B cell (primary cell): ENCODE data around the gene PHACTR1. TPM values are rescaled to one million over a fixed set of nuclear protein-coding genes. Genes with fewer than 3 reads are reported as not detected.

Experiments used
- ATAC-seq: fragments of 200-7000 bp; cut with Tn5 transposase; one replicate; pipeline ENCODE4 v1.10.0; 2021; ENCODE audit warnings: low read depth, mild to moderate bottlenecking, moderate number of reproducible peaks, moderate library complexity
- CTCF ChIA-PET: fragments of 350-600 bp; sonication (Branson Sonifier 250); formaldehyde crosslinking; loops from one replicate; lab custom pipeline; 2021; ENCODE audit warnings: antibody characterized with exemption, inconsistent platforms; lab: Charles Lee
- POLR2A ChIA-PET: fragments of 350-600 bp; sonication (Branson Sonifier 250); formaldehyde crosslinking; loops from one replicate; lab custom pipeline; 2021; ENCODE audit warnings: antibody characterized with exemption; lab: Charles Lee
- DNase-seq: peaks from one replicate; pipeline ENCODE4 v3.0.0; 2013
- H2AFZ ChIP-seq: 2 replicates; pipeline ENCODE4 v1.6.1; 2012; ENCODE audit warnings: mild to moderate bottlenecking, low read depth, low read length; ENCODE audit not compliant: insufficient read depth, poor library complexity, severe bottlenecking
- H3K27ac ChIP-seq, 2 donors: 1 replicate in 1 of 2; 2 replicates in 1 of 2; pipeline ENCODE4 v1.5.1; 2012 to 2013; ENCODE audit warnings: low read length in 2 of 2, mild to moderate bottlenecking in 2 of 2, moderate library complexity in 1 of 2
- H3K27me3 ChIP-seq, 4 experiments: fragments of 200-600 bp in 1 of 4; sonication (generic) in 1 of 4; replicated peaks in 1 of 4; 1 replicate in 2 of 4; 2 replicates in 2 of 4; pipeline versions ENCODE4 v1.6.1 to v1.7.0; 2013 to 2016; ENCODE audit warnings: low read length in 3 of 4, mild to moderate bottlenecking in 2 of 4, mixed read lengths in 1 of 4, moderate library complexity in 1 of 4; ENCODE audit not compliant: insufficient read depth in 4 of 4, control insufficient read depth in 3 of 4; ENCODE audit errors: control extremely low read depth in 1 of 4
- H3K36me3 ChIP-seq, 2 experiments: replicated peaks in 1 of 2; 1 replicate in 1 of 2; 2 replicates in 1 of 2; pipeline versions ENCODE4 v1.6.1 to v1.7.1; 2013; ENCODE audit warnings: low read length in 1 of 2; ENCODE audit not compliant: insufficient read depth in 2 of 2, control insufficient read depth in 1 of 2; ENCODE audit errors: control extremely low read depth in 1 of 2, extremely low read depth in 1 of 2
- H3K4me1 ChIP-seq, 2 donors: fragments of 200-600 bp in 1 of 2; sonication (generic) in 1 of 2; 1 replicate in 1 of 2; 2 replicates in 1 of 2; pipeline versions ENCODE4 v1.5.1 to v1.6.1; 2013 to 2017; ENCODE audit warnings: low read length in 2 of 2; ENCODE audit not compliant: control insufficient read depth in 2 of 2, insufficient read depth in 2 of 2
- H3K4me2 ChIP-seq: replicated peaks from 2 replicates; pipeline ENCODE3; 2012; ENCODE audit warnings: mild to moderate bottlenecking, low read depth, low read length; ENCODE audit not compliant: poor library complexity, severe bottlenecking
- H3K4me3 ChIP-seq, 5 experiments: fragments of 200-600 bp in 1 of 5; sonication (generic) in 1 of 5; 1 replicate in 3 of 5; 2 replicates in 2 of 5; pipeline versions ENCODE4 v1.5.1 to v1.7.0; 2011 to 2016; ENCODE audit warnings: low read length in 4 of 5, mild to moderate bottlenecking in 4 of 5, low read depth in 2 of 5, control low read depth in 1 of 5, moderate library complexity in 1 of 5; ENCODE audit not compliant: insufficient read depth in 1 of 5; ENCODE audit errors: control extremely low read depth in 1 of 5, extremely low read depth in 1 of 5
- H3K79me2 ChIP-seq: fragments of 200-600 bp; sonication (generic); one replicate; pipeline ENCODE4 v1.6.0; 2016; ENCODE audit warnings: low read length; ENCODE audit not compliant: control insufficient read depth, insufficient read depth
- H3K9ac ChIP-seq: fragments of 200-600 bp; sonication (generic); 2 replicates; pipeline ENCODE4 v1.6.1; 2017; ENCODE audit warnings: mild to moderate bottlenecking, low read length, moderate library complexity
- H3K9me3 ChIP-seq, 3 donors: one replicate each; pipeline versions ENCODE4 v1.6.1 to v1.7.1; 2013; ENCODE audit warnings: low read length in 2 of 3; ENCODE audit not compliant: control insufficient read depth in 2 of 3, insufficient read depth in 1 of 3; ENCODE audit errors: control extremely low read depth in 1 of 3
- H4K20me1 ChIP-seq: 2 replicates; pipeline ENCODE4 v1.6.0; 2012; ENCODE audit warnings: mild to moderate bottlenecking, low read length; ENCODE audit not compliant: insufficient read depth, control insufficient read depth, poor library complexity, severe bottlenecking
- H3K27ac Mint-ChIP-seq: one replicate; pipeline ENCODE4 v1.8.0; 2021; ENCODE audit warnings: mixed read lengths
- H3K27me3 Mint-ChIP-seq: one replicate; pipeline ENCODE4 v1.8.0; 2021; ENCODE audit warnings: mixed read lengths
- H3K4me1 Mint-ChIP-seq: one replicate; pipeline ENCODE4 v1.8.0; 2021; ENCODE audit warnings: mixed read lengths
- H3K4me3 Mint-ChIP-seq: one replicate; pipeline ENCODE4 v1.8.0; 2021; ENCODE audit warnings: mixed read lengths
- H3K9me3 Mint-ChIP-seq: one replicate; pipeline ENCODE4 v1.8.0; 2022; ENCODE audit warnings: mixed read lengths; ENCODE audit not compliant: insufficient read depth
- CTCF ChIP-seq: fragments of 200-600 bp; IDR thresholded peaks from one replicate; pipeline ENCODE4 v1.8.0; 2022; ENCODE audit warnings: antibody characterized with exemption, mild to moderate bottlenecking
- EZH2 ChIP-seq: IDR thresholded peaks from 2 replicates; pipeline ENCODE4 v1.6.1; 2012; ENCODE audit warnings: borderline replicate concordance, low read depth, mild to moderate bottlenecking, moderate library complexity, low read length; ENCODE audit not compliant: insufficient read depth, poor library complexity, severe bottlenecking
- WGBS: methylation state at CpG from one replicate; pipeline ENCODE4 v1.1.5; 2013; ENCODE audit warnings: missing lambda C conversion rate; ENCODE audit not compliant: insufficient coverage; 5-methylcytosine and 5-hydroxymethylcytosine counted together
- intact Hi-C: fragments of 100-400 bp; cut with micrococcal nuclease; formaldehyde crosslinking; loops from one replicate; pipeline ENCODE4 v1.10.0; 2022
- polyA plus RNA-seq: library from polyadenylated mRNA; depleted of rRNA; stranded (reverse); fragments of >200 nt; gene quantifications from 2 replicates; pipeline ENCODE4 v1.2.3, GENCODE V29; 2012
- total RNA-seq, 2 donors: library from RNA; stranded (reverse); fragments of 120-200 nt in 1 of 2; gene quantifications; 1 replicate in 1 of 2; 2 replicates in 1 of 2; pipeline versions ENCODE4 v1.2.3 to v1.2.4, GENCODE V29; 2013 to 2022

The PHACTR1 gene
- total and polyA plus RNA-seq, 2 donors (not counting 1 experiment from before 2014, with no cell fraction given), result 30.2 to 129 TPM

- H4K20me1 ChIP-seq, result no peaks in the 10 kb centered on the region
- H3K27ac Mint-ChIP-seq, result no peak overlapping the region
- no peak overlapping the region for H3K27ac ChIP-seq
- H3K36me3 ChIP-seq, result no peaks in the 10 kb centered on the region
- ChIA-PET POLR2A (no interaction called here), CTCF (no interaction called here)
- no peak overlapping the region for H3K4me3 Mint-ChIP-seq
- peaks cover 14% of the 10 kb centered on the region for H3K27me3 Mint-ChIP-seq
- 100% methylated on average over 2 of the region's 5 CpGs for WGBS
- no peak overlapping the region for H3K4me3 ChIP-seq
- H3K79me2 ChIP-seq, result no peaks in the 10 kb centered on the region
- no peak overlapping the region for H3K9ac ChIP-seq
- TF ChIP-seq CTCF (no peak), EZH2 (no peak)
- no peak overlapping the region for H2AFZ ChIP-seq
- no peaks in the 10 kb centered on the region for H3K9me3 ChIP-seq
- no peak overlapping the region for H3K4me2 ChIP-seq
- no peaks in the 10 kb centered on the region for H3K9me3 Mint-ChIP-seq
- ATAC-seq (no peak), DNase-seq (no peak)
- intact Hi-C loops, result no loop called here
- no peaks in the 10 kb centered on the region for H3K4me1 ChIP-seq
- H3K4me1 Mint-ChIP-seq, result peaks cover 2% of the 10 kb centered on the region
- H3K27me3 ChIP-seq, result peaks cover 0 to under 1% (median 0%) of the 10 kb centered on the region in 4 experiments
These were observed 234.4 kb downstream of the PHACTR1 start for GRCh38 chr6:12950976-12951375.

- Histone ChIP-seq H2AFZ (no peak overlapping the region), H3K9me3 (no peaks in the 10 kb centered on the region), H3K27ac (no peak overlapping the region), H3K27me3 (peaks cover 0 to 5% (median 1%) of the 10 kb centered on the region in 4 experiments), H3K36me3 (no peaks in the 10 kb centered on the region), H3K79me2 (no peaks in the 10 kb centered on the region), H3K4me3 (no peak overlapping the region), H3K4me1 (peaks cover 0 to under 1% of the 10 kb centered on the region in 2 donors), H3K9ac (no peak overlapping the region), H4K20me1 (no peaks in the 10 kb centered on the region), H3K4me2 (no peak overlapping the region)
- ATAC-seq (no peak), DNase-seq (no peak)
- ChIA-PET CTCF (no interaction called here), POLR2A (no interaction called here)
- no peak overlapping the region for H3K27ac Mint-ChIP-seq
- H3K4me1 Mint-ChIP-seq, result peaks cover 5% of the 10 kb centered on the region
- intact Hi-C loops, result no loop called here
- H3K27me3 Mint-ChIP-seq, result peaks cover 19% of the 10 kb centered on the region
- no peak overlapping the region for H3K4me3 Mint-ChIP-seq
- no peaks in the 10 kb centered on the region for H3K9me3 Mint-ChIP-seq
- TF ChIP-seq CTCF (no peak), EZH2 (no peak)
These were observed 234.8 kb downstream of the PHACTR1 start for GRCh38 chr6:12951415-12951814.
